Stimulated activated naive B cell treated with anti-CD40 and anti-IgM and Interleukin-4, amounts not matched to agents 10 μg/mL and 1 μg/mL and 100 μg/mL, for 72 hours (primary cell): ENCODE data around the gene CRYBA2.

ENCODE experiments used
- ATAC-seq, 2 donors: fragments of 150-1000 bp; cut with Tn5 transposase; replicated peaks; 2 replicates each; pipeline ENCODE4 v1.10.0; 2021; ENCODE audit warnings: moderate library complexity in 1 of 2
- DNase-seq: peaks from one replicate; pipeline ENCODE4 v3.0.0; 2021
- H3K27ac Mint-ChIP-seq: one replicate; pipeline ENCODE4 v1.8.0; 2022; ENCODE audit warnings: mild to moderate bottlenecking, mixed read lengths
- H3K27me3 Mint-ChIP-seq, 2 donors: one replicate each; pipeline ENCODE4 v1.8.0; 2022; ENCODE audit warnings: mixed read lengths in 2 of 2
- H3K36me3 Mint-ChIP-seq, 2 donors: one replicate each; pipeline ENCODE4 v1.8.0; 2022; ENCODE audit warnings: mixed read lengths in 2 of 2, mild to moderate bottlenecking in 1 of 2
- H3K4me1 Mint-ChIP-seq, 2 donors: one replicate each; pipeline ENCODE4 v1.8.0; 2022; ENCODE audit warnings: mixed read lengths in 2 of 2, mild to moderate bottlenecking in 1 of 2
- H3K4me3 Mint-ChIP-seq, 2 donors: one replicate each; pipeline ENCODE4 v1.8.0; 2022; ENCODE audit warnings: mild to moderate bottlenecking in 2 of 2, mixed read lengths in 2 of 2, moderate library complexity in 1 of 2
- H3K9me3 Mint-ChIP-seq, 2 donors: one replicate each; pipeline ENCODE4 v1.8.0; 2022; ENCODE audit warnings: mixed read lengths in 2 of 2, mild to moderate bottlenecking in 1 of 2

Gene CRYBA2

GRCh38 chr2:218999021-218999880 is 6.0 kb upstream of the CRYBA2 start:
- peaks cover 25 to 37% of the 10 kb centered on the region in 2 donors for H3K4me1 Mint-ChIP-seq
- no peaks in the 10 kb centered on the region for H3K9me3 Mint-ChIP-seq
- no peak overlapping the region for H3K4me3 Mint-ChIP-seq
- H3K27me3 Mint-ChIP-seq: peaks cover 90 to 95% of the 10 kb centered on the region in 2 donors
- no peak overlapping the region for H3K27ac Mint-ChIP-seq
- DNase-seq (no peak), ATAC-seq (no peak)
- no peaks in the 10 kb centered on the region for H3K36me3 Mint-ChIP-seq

GRCh38 chr2:218998414-218999002 is 5.3 kb upstream of the CRYBA2 start:
- Mint-ChIP-seq H3K4me1 (peaks cover 25 to 36% of the 10 kb centered on the region in 2 donors), H3K27ac (no peak overlapping the region), H3K4me3 (no peak overlapping the region), H3K36me3 (no peaks in the 10 kb centered on the region), H3K27me3 (peaks cover 90 to 95% of the 10 kb centered on the region in 2 donors), H3K9me3 (no peaks in the 10 kb centered on the region)
- ATAC-seq (no peak), DNase-seq (no peak)

- Mint-ChIP-seq H3K9me3 (no peaks in the 10 kb centered on the region), H3K27me3 (peaks cover 84 to 92% of the 10 kb centered on the region in 2 donors), H3K36me3 (no peaks in the 10 kb centered on the region), H3K4me3 (no peak overlapping the region), H3K27ac (no peak overlapping the region), H3K4me1 (peaks cover 23 to 35% of the 10 kb centered on the region in 2 donors)
- DNase-seq: no peak
- no peak for ATAC-seq
Measured at GRCh38 chr2:218997731-218998130, 4.5 kb upstream of the CRYBA2 start.

- Mint-ChIP-seq H3K36me3 (no peaks in the 10 kb centered on the region), H3K4me1 (peaks cover 17 to 27% of the 10 kb centered on the region in 2 donors), H3K4me3 (no peak overlapping the region), H3K9me3 (no peaks in the 10 kb centered on the region), H3K27me3 (peaks cover 82 to 92% of the 10 kb centered on the region in 2 donors), H3K27ac (no peak overlapping the region)
- ATAC-seq (no peak), DNase-seq (no peak)
Measured at GRCh38 chr2:218996937-218997336, 3.7 kb upstream of the CRYBA2 start.

GRCh38 chr2:218995972-218996711 is 2.9 kb upstream of the CRYBA2 start:
- Mint-ChIP-seq H3K4me3 (peak overlapping the region; percentile 56 to 67), H3K9me3 (no peaks in the 10 kb centered on the region), H3K4me1 (peaks cover 17 to 23% of the 10 kb centered on the region in 2 donors), H3K27ac (no peak overlapping the region), H3K27me3 (peaks cover 85 to 95% of the 10 kb centered on the region in 2 donors), H3K36me3 (no peaks in the 10 kb centered on the region)
- ATAC-seq (peak; percentile 72 to 74), DNase-seq (peak; percentile 71)

GRCh38 chr2:218995561-218995960 is 2.3 kb upstream of the CRYBA2 start:
- H3K4me1 Mint-ChIP-seq: peaks cover 17 to 23% of the 10 kb centered on the region in 2 donors
- H3K4me3 Mint-ChIP-seq: no peak overlapping the region
- H3K36me3 Mint-ChIP-seq: no peaks in the 10 kb centered on the region
- H3K27ac Mint-ChIP-seq: no peak overlapping the region
- ATAC-seq (peak in 1 of 2 donors; percentile 20), DNase-seq (no peak)
- H3K27me3 Mint-ChIP-seq: peaks cover 83 to 95% of the 10 kb centered on the region in 2 donors
- H3K9me3 Mint-ChIP-seq: no peaks in the 10 kb centered on the region

- Mint-ChIP-seq H3K36me3 (no peaks in the 10 kb centered on the region), H3K9me3 (no peaks in the 10 kb centered on the region), H3K4me1 (peaks cover 14 to 15% of the 10 kb centered on the region in 2 donors), H3K27me3 (peaks cover 84 to 93% of the 10 kb centered on the region in 2 donors), H3K4me3 (peak overlapping the region in 1 of 2 donors; percentile 26), H3K27ac (peak overlapping the region; percentile 25)
- ATAC-seq (peak in 1 of 2 donors; percentile 5), DNase-seq (no peak)
Measured at GRCh38 chr2:218992703-218993344, 398 bp downstream of the CRYBA2 start.

GRCh38 chr2:218992196-218992595 is 1.0 kb downstream of the CRYBA2 start:
- ATAC-seq: no peak
- no peak for DNase-seq
- Mint-ChIP-seq H3K27ac (no peak overlapping the region), H3K36me3 (no peaks in the 10 kb centered on the region), H3K27me3 (peaks cover 84 to 93% of the 10 kb centered on the region in 2 donors), H3K9me3 (no peaks in the 10 kb centered on the region), H3K4me1 (peaks cover 14% of the 10 kb centered on the region in 2 donors), H3K4me3 (no peak overlapping the region)

- H3K27ac Mint-ChIP-seq: no peak overlapping the region
- no peak overlapping the region for H3K4me3 Mint-ChIP-seq
- H3K36me3 Mint-ChIP-seq: no peaks in the 10 kb centered on the region
- DNase-seq (no peak), ATAC-seq (no peak)
- peaks cover 13 to 14% of the 10 kb centered on the region in 2 donors for H3K4me1 Mint-ChIP-seq
- H3K9me3 Mint-ChIP-seq: no peaks in the 10 kb centered on the region
- peaks cover 84 to 93% of the 10 kb centered on the region in 2 donors for H3K27me3 Mint-ChIP-seq
Measured at GRCh38 chr2:218991674-218992168, 1.5 kb downstream of the CRYBA2 start.

- Mint-ChIP-seq H3K4me3 (no peak overlapping the region), H3K27ac (no peak overlapping the region), H3K36me3 (no peaks in the 10 kb centered on the region), H3K4me1 (peaks cover 11 to 13% of the 10 kb centered on the region in 2 donors), H3K9me3 (no peaks in the 10 kb centered on the region), H3K27me3 (peaks cover 84 to 93% of the 10 kb centered on the region in 2 donors)
- DNase-seq: no peak
- no peak for ATAC-seq
Measured at GRCh38 chr2:218990612-218991011, 2.6 kb downstream of the CRYBA2 start.

- Mint-ChIP-seq H3K9me3 (no peaks in the 10 kb centered on the region), H3K27me3 (peaks cover 82 to 91% of the 10 kb centered on the region in 2 donors), H3K27ac (no peak overlapping the region), H3K4me1 (peaks cover 10 to 15% of the 10 kb centered on the region in 2 donors), H3K36me3 (no peaks in the 10 kb centered on the region), H3K4me3 (no peak overlapping the region)
- ATAC-seq: no peak
- no peak for DNase-seq
Measured at GRCh38 chr2:218990052-218990451, 3.2 kb downstream of the CRYBA2 start.

- Mint-ChIP-seq H3K27me3 (peaks cover 79 to 91% of the 10 kb centered on the region in 2 donors), H3K9me3 (no peaks in the 10 kb centered on the region), H3K27ac (no peak overlapping the region), H3K36me3 (no peaks in the 10 kb centered on the region), H3K4me1 (peaks cover 15 to 16% of the 10 kb centered on the region in 2 donors), H3K4me3 (no peak overlapping the region)
- DNase-seq: no peak
- no peak for ATAC-seq
Measured at GRCh38 chr2:218988650-218989049, 4.6 kb downstream of the CRYBA2 start.

- no peak for ATAC-seq
- DNase-seq: no peak
- H3K27ac Mint-ChIP-seq: no peak overlapping the region
- peaks cover 83 to 93% of the 10 kb centered on the region in 2 donors for H3K27me3 Mint-ChIP-seq
- H3K36me3 Mint-ChIP-seq: no peaks in the 10 kb centered on the region
- peaks cover 14 to 17% of the 10 kb centered on the region in 2 donors for H3K4me1 Mint-ChIP-seq
- H3K9me3 Mint-ChIP-seq: no peaks in the 10 kb centered on the region
- H3K4me3 Mint-ChIP-seq: no peak overlapping the region
Measured at GRCh38 chr2:218988164-218988563, 5.1 kb downstream of the CRYBA2 start.
